Measurements from ENCODE around the gene PRXL2C.
"Not testable (repeated sequence)": the region's sequence is repeated elsewhere in the genome, so short reads cannot be mapped to it uniquely, and the experiment has no call there.

Gene PRXL2C

DNA sequence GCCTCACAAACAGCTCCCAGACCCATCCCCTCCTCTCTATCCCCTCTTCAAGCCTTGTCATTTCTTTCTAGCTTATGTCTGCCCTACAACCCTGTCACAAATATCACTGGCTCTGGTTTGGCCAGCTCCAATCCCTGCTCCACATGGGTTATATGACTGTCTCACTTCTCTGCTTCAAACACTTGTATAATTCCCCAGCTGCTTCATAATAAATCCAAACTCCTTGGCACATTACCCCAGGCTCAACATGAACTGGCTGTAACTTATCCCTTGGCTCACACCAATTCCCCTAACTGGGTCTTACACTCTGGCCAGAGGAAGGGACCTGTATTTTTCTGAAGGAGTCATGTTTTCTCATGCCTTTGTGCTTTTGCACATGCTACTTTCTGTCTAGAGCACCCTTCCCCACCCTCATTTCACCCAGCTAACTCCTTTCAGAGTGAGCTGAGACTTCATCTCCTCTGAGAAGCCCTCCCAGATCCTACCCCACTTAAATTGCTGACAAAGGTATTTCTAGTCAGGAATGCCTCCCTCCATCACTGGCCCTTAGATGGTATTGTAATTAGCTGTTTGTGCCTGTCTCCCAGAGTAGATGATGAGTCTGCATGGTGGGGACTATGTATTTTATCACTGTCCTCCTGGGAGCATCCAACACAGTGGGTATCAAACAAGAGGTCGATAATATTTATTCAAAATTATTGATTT is 5.3 kb downstream of the PRXL2C start:
- no peak for DNase-seq

DNA sequence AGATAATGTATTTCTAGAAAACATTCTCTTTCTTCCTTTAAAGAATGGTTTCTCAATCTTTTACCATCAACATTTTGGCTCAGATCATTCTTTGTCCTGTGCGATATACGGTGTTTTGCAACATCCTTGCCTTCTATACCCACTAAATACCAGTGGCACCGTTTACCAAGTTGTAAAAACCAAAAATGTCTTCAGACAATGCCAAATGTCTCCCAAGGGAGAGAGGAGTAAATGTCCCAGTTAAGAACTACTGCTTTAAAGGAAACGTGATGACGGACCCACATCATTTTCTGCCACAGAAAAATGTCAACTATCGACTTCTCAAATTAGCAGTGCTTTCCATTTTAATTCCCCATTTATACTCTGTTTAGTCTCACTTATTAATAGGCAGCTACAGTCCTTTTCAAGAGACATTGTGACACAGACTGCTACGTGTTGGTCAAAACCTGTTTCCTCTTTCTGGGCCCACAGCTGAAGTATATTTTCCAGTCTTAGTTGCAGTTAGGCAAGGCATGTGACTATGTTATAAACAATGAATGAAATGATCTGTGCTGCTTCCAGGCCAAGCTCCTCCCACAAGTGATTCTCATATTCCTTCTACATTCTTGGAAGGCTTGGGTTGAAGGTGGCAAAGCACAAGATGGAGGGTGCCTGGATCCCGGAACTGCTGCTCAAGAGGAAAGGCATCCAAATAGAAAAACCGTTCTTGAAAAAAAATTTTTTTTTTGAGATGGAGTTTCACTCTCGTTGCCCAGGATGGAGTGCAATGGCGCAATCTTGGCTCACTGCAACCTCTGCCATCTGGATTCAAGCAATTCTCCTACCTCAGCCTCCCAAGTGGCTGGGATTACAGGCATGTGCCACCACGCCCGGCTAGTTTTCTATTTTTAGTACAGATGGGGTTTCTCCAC is 8.8 kb downstream of the PRXL2C start:
- peak; percentile 67 for DNase-seq

DNA sequence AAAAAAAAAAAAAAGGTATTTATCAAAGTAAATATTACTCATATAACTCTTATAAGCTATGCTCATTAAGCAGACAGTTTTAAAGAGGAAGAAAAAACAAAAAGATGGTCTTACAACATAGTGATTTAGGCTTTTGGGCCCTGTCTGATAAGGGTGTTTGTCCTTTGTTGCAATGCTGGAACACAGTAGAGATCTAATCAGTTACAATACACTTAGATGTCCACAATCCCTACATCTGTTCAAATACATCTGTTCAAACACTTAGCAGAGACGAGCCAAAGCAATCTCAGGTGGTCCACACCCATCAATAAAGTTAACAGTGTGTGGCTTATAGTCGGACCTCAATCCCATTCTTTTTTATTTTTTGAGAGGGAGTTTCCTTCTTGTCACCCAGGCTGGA is 11.0 kb downstream of the PRXL2C start:
- no peak for DNase-seq

DNA sequence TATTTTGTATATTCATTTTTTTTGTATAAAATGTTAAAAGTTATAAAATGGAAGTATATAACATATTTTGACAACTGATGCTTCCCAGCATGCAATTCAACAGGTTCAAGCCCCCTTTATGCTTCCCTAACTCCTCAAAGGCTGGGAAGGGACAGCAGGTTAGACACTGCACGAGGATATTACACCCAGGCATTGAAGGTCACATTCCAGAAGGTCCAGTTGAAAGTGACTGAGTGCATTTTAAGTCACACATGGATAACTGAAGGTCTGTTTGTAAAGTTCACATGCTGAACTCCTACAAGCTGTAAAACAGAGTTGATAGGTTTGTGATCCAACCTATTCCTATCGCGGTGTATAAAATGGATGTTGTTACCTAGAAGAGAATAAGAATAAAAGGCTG is 13.6 kb downstream of the PRXL2C start:
- DNase-seq: no peak

DNA sequence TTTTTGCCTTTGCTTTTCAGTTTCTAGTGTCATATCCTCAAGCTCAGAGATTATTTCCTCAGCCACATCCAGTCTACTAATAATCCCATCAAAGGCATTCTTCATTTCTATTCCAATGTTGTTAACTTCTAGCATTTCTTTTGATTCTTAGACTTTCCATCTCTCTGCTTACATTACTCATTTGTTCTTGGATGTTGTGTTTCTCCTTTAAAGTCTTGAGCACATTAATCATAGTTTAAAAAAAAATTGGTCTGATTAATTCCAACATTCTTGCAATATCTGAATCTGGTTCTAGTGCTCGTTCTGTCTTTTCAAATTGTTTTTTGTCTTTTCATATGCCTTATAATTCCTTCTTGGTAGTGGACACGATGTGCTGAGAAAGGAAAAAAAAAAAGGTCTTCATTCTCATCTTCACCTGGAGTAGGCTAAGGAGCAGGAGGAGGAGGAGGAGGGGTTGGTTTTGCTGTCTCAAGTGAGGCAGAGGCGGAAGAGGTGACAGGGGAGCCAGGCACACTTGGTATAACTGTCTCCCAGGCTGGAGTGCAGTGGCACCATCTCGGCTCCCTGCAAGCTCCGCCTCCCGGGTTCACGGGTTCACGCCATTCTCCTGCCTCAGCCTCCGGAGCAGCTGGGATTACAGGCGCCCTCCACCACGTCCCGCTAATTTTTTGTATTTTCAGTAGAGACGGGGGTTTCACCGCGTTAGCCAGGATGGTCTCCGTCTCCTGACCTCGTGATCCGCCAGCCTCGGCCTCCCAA is 16.3 kb downstream of the PRXL2C start:
- DNase-seq: no peak

DNA sequence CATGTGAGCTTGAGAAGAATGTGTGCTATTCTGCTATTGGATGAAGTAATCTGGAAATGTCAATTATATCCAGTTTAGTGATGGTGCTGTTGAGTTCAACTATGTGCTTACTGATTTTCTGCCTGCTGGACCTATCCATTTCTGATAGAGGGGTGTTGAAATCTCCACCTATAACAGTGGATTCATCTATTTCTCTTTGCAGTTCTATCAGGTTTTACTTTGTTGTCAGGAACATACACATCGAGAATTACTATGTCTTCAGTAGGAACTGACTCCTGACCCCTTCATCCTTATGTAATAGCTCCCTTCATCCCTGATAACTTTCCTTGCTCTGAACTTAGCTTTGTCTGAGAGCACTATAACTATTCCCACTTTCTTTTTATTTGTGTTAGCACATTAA is 18.7 kb downstream of the PRXL2C start:
- DNase-seq: no peak

DNA sequence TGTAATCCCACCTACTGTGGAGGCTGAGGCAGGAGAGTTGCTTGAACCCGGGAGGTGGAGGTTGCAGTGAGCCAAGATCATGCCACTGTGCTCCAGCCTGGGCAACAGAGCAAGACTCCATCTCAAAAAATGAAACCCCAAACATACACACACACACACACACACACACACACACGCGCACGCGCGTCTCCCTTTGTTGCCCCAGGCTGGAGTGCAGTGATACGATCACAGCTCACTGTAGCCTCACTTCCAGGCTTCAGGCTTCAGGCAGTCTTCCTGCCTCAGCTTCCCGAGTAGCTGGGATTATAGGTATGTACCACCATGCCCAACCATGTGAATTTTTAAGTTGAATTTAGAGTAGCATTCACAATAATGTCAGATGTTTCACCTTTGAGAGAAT is 21.5 kb downstream of the PRXL2C start:
- not testable (repeated sequence) for DNase-seq

DNA sequence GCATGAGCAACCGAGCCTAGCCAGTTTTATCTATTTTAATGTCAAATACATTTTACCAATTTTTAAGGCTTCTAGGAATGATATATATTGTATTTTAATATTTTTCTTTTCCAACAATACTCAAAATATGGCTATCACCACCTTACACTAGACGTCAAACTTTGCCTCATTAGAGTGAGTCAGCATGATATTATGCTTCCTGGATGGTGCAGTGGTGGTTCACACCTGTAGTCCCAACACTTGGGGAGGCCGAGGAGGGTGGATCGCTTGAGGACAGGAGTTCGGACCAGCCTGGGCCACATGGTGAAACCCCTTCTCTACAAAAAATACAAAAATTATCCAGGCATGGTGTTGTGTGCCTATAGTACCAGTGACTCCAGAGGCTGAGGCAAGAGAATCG is 28.2 kb downstream of the PRXL2C start:
- no peak for DNase-seq

DNA sequence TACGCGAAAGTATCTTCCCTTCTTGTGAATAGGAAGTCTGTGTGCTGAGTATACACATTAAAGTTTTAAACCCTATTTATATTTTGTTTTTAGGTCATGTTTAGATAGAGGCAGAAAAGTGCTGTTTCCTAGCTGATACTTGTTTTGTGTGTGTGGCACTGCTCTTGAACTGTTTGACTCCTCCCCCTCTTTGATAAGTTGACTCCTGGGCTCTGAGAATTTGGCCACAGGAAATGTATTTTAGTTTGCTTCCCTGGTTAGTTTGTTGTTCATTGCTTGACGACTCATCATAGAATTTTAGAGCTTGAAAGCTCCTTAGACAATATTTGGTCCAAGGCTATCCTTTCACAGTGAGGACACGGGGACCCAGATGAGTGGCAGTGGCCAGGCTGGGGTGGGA is 33.5 kb downstream of the PRXL2C start:
- no peak for DNase-seq

DNA sequence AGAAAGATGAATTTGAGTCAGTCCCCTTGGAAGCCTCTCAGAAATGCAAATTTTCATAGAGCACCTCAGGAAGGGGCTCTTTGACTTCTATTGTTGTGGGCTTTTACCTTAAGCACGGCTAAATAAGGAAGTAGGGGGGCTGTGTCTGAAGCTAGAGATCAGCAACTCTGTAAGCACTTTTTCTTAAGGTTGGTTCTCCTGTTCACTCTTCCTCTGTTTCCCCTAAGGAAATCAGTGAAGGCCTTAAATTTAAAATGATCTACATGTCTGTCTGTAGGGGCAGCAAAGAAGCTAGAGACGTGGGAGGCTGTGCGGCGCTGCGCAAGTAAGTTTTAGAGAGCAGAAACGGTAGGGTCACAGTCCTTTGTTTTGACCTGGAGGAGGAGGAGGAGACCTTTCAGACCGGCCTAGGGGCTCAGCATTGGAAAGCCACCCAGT is 34.3 kb downstream of the PRXL2C start:
- DNase-seq: no peak

DNA sequence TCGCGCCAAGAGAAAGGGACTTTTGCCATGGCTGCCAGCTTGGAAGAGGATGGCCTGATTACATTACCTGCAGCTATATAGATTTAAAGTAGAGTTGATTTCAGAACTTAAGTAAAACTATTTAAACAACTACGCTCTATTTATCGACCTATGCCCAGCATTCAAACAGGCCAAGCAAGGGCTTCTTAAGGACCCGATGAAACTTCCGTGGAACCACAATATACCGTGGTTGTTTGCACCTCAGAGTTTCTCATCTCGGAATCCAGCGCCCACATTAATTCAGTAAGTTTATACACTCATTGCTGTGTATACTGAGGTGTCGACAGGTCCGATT is 35.0 kb downstream of the PRXL2C start:
- no peak for DNase-seq

DNA sequence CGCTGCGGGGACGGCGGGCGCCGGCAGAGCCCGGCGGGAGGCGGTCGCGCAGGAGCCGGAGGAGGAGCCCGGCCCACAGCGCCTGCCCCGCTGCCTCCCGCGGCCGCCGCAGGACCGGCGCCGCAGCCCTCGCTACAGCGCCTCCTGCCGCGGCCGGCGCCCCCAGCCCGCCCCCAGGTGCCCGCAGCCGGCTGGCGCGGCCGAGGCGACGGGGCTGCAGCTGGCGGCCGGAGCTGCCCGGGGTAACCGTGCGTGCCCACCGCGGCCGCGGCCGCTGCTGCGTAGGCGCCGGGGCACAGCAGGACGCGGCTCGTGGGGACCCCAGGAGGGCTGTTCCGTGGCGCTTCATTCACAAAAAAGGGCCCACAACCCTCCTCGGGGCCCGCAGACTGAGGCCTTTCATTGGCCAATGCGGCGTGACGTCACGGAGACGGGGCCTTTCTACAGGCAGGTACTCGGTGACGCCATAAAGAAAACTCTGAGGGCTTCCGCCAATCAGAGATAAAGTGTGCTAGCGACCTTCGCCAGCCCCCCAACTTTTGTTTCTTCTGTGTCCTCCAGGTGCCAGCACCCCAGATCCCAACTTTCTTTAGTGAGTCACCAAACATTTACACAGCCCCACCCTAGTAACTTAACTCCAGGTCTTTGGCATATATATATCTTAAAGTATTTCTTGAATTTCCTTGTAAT is 35.5 kb downstream of the PRXL2C start, which contains the start of gene CDC14B:
Gene CDC14B, minus strand, starts transcription at position 353 of the 690 bp plus-strand sequence. CDS start 465 bp downstream, outside the sequence.
- peak; percentile 93 for DNase-seq

DNA sequence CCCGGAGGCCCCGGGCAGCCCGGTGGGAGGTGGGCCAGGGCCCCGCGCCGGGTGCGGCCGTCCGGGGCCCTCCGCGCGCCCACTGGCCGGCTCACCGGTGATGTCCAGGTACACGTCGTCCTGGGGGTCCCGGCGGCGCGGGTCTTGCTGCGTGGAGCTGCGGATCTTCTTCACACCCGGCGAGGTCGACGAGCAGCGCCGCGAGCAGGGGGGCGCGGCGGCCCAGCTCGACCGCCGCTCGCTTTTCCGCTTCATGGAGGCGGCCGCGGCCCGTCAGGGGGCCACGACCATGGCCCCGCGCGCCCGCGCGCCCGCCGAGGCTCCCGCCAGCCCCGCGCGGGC is 36.0 kb downstream of the PRXL2C start:
- DNase-seq: no peak

DNA sequence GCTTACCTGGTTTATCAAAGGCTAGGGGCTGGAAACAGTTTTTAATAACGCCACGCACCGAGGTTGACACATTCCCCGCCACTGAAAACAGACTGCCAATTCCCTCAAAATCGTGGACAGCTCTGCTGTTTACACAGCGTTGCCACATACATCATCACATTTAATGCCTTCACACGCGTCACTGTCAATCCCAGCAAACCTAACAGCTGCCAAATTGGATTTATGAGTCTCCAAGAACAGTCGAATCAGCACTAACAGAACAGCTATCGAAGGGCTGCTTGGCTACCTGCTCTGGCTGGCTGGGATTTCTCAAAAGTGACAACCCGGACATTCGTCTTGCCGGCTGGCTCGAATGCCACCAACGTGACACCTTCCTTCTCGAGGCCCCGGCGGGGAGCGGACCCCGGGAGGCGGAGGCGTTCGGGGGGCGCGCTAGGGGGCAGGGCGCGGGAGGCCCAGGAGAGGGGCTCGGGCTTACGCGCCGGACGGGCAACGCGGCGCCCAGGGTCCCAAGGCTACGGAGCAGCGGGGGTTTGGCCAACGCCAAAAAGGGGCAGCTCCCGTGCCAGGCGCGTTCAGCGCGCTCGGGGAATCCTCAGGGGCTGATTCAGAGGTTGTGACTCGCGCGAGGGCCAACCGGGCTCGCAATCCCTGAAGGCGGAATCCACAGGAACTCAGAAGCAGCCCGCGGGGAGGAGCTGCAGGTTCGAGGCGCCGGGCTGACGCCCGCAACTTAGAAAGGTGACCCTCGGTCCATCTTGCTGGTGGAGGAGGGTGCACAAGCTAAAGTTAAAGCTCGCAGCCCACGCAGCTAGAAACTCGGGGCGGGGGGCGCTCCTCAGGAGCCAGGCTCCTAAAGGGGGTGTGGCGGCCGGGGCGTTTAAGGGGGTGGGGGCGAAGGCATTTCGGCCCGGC is 36.7 kb downstream of the PRXL2C start:
- DNase-seq: peak; percentile 31

DNA sequence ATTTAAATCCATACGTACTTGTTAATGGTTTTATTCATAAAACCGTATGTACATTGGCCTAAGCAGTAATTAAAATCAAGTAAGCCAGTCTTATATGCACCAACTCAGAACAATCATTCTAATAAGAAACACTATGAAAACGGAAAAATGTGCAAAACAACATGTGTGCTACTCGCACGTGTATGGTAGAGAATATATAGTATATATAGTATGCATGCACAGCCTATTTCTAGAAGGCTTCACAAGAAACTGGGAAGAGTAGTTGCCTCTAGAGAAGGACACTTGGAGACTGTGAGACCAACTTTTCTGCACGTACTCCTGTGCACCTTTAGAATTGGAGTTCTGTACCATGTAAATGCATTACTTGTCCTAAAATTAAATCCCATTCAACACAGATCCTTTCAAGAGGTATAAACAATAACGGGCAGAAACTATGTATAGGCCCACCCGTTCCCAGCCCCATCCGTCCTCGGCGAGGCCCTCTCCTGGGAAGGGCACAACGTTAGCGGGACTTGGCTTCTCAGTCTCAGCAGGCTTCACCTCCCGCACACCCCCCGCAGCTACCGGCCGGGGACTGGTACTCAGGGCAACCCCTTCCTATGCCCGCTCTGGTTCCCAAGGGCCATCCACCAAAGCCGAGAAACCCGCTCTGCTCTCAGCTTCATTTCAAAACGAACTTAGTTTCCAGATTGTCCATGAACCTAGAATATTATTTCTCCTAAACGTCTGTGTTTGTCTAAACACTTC is 37.5 kb downstream of the PRXL2C start:
- DNase-seq: no peak

DNA sequence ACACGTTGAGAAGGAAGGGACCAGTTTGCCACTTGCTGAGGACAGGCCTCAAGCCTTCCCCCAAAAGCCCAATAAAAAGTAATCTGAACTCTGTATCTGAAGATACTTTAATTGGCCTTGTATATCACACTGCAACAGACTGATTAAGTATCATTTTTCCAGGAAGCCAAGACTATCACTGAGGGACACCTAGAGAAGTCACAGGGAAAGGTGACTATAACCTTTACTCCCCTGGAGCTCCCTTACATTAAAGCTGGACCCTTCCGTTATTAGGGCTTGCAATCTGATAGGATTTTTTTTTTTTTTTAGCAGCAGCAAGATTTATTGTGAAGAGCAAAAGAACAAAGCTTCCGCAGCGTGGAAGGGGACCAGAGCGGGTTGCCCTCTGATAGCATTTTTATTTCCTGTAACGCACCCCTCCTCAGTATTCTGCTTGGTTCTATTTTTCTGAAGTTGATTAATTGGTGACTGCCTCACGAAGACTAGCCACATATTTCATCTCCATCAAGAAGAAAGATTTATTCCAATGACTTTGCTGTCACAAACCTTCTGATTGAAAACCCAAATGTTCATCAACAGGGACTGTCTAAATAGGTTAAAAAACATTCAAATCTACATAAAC is 38.2 kb downstream of the PRXL2C start:
- no peak for DNase-seq

DNA sequence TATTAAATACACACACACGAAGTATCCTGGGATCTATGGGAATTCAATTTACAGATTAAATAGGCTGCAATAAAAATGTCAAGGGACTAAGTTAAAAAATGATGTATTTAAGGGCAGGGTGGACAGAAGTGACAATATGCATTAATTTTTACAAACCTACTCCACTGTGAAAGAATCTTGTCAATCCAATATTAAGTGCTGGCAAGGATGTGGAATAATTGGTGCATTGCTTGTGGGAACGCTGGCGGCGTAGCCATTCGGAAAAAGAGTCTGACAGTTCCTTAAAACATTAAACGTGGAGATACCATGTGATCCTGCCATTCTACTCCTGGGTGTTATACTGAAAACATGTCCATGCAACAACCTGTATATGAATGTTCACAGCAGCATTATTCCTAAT is 39.7 kb downstream of the PRXL2C start:
- no peak for DNase-seq

DNA sequence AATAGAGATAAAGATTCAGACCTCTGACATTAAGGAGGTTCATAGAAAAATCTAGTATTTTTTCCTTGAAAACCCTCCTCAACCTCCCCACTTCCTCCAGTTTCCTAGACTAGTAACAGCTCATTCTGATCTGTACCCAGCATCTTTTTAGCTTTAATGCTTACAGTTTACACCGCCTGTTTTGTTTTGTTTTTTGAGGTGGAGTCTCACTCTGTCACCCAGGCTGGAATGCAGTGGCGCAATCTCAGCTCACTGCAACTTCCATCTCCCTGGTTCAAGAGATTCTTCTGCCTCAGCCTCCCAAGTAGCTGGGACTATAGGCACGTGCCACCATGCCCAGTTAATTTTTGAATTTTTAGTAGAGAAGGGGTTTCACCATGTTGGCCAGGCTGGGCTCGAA is 40.5 kb downstream of the PRXL2C start:
- not testable (repeated sequence) for DNase-seq

DNA sequence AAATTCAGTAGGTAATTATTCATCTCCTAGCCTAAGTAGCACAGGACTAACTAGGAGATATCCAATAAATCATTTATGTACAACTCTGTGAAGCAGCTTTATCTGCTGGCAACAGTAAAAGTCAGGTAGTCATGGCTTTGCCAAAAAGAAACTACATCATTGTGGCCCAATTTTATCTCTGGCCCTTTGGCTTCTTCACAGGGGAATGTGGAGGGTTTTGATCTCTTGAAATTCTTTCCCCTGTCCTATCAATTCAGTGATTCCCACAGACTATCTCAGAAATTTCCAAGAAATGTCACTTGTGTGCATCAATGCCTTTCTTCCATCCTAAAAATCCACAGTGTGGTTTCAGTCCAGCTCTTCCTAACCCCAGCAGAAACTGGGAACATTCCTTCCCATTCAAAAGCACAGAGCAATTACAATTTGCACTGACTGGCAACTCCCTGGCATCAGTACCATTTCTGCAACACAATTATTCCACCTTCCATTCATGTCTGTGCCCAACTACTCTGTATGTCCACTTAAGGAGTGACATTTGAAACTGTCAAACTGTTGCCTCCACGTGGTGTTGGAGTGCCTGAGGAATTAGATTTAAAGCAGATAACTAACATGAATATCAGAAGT is 42.0 kb downstream of the PRXL2C start:
- DNase-seq: no peak

All from fibroblast of upper back skin (primary cell).